Erythroblast (primary cell): ENCODE data around the gene GCLC.

Experiments used
- DNase-seq, 2 experiments: peaks; one replicate each; lab custom pipeline; 2025; lab: John Stamatoyannopoulos, UW
- GATA1 ChIP-seq: IDR thresholded peaks from 2 replicates; pipeline ENCODE4 v1.6.1; 2011; ENCODE audit warnings: low read depth, mild to moderate bottlenecking, control low read depth, low read length, moderate library complexity
- POLR2A ChIP-seq: IDR thresholded peaks from 2 replicates; pipeline ENCODE4 v1.6.1; 2011; ENCODE audit warnings: mild to moderate bottlenecking, low read length

GCLC gene

DNA sequence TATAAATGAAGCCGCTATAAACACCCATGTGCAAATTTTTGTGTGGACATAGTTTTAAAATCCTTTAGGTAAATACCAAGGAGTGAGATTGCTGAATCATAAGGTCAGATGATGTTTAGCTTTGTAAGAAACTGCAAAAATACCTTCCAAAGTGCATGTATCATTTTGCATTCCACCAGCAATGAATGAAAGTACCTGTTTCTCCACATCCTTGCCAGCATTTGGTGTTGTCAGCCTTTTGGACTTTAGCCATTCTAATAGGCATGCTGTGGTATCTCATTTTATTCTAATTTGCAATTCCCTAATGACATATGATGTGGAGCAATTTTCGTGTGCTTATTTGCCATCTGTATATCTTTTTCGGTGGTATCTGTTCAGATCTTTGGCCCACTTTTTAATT is 93.7 kb downstream of the GCLC start:
- TF ChIP-seq POLR2A (no peak), GATA1 (no peak)
- DNase-seq: no peak

DNA sequence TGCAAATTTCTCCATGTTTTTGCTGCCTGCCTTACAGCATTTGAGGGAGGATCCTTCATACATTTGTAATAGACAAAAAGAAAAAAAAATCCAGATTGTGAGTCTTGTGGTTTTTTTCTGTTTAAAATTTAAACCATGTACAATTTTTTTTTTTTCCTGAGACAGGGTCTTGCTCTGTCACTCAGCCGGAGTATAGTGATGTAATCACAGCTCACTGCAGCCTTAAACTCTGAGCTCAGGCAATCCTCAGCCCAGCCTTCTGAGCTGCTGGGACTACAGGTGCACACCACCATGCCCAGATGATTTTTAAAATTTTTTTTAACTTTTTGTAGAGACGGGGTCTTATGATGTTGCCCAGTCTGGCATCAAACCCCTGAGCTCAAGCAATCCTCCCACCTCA is 97.0 kb downstream of the GCLC start:
- TF ChIP-seq GATA1: no peak
- no peak for TF ChIP-seq POLR2A
- no peak for DNase-seq
